CD4-positive, alpha-beta T cell treated with Interleukin-1 beta for 1 hour (primary cell): Measurements from ENCODE around the gene RASAL2.
"Not testable (repeated sequence)": the region's sequence is repeated elsewhere in the genome, so short reads cannot be mapped to it uniquely, and the experiment has no call there.

Experiments used
- DNase-seq, 2 donors: peaks; one replicate each; pipeline ENCODE4 v3.0.0-alpha.2; 2020 to 2022

The RASAL2 gene

DNA sequence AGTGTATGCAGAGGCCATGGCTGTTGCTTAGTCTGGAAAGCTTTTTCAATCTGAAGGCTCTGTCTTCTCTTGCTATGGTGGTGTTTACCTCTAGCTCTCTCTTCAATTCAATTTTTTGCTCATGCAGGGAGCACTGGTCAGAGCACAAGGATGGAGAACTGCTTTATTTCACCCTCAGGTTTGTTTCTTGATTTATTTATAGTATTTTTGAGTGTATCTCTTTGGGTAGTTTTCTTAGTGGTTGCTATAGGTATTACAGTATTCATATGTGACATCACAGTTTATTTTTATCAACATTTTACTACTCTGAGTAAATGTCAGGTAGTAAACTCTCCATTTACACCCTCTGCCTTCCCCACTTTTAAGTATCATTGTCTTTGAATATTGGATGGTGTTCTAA, 147.9 kb downstream of the RASAL2 start:
- no peak for DNase-seq

GRCh38 chr1:178243119-178243518, 149.2 kb downstream of the RASAL2 start:
- no peak for DNase-seq

- DNase-seq: no peak
These were observed 150.0 kb downstream of the RASAL2 start for GRCh38 chr1:178243890-178244289.

DNA sequence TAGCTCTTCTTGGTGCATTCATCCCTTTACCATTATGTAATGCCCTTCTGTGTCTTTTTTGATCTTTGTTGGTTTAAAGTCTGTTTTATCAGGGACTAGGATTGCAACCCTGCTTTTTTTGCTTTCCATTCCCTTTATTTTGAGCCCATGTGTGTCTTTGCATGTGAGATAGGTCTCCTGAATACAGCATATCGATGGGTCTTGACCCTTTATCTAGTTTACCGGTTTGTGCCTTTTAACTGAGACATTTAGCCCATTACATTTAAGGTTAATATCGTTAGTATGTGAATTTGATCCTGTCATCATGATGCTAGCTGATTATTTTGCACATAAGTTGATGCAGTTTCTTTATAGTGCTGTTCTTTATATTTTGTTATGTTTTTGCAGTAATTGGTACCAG, 154.4 kb downstream of the RASAL2 start:
- not testable (repeated sequence) for DNase-seq

- DNase-seq: not testable (repeated sequence)
These were observed 159.7 kb downstream of the RASAL2 start for GRCh38 chr1:178253581-178253980.

GRCh38 chr1:178254433-178254832, 160.5 kb downstream of the RASAL2 start:
- no peak for DNase-seq

GRCh38 chr1:178258536-178258935, 164.6 kb downstream of the RASAL2 start:
- DNase-seq: no peak

DNA sequence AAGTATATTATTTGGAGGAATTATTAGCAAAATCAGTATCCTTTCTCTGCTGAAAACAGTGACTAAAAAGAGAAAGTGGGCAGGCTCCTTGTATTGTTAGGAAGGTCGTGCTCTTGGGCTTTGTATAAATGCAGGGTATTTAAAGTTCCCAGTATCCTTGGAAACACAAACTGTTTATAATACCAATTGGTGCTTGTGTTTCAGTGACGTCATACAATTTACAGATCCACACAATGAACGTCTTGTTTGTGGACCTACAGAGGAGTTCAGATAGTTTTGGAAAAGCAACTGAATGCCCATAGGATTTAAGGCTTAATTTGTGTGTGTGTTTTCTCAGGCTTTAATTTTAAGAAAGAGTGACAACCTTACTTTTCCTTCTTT, 168.2 kb downstream of the RASAL2 start:
- DNase-seq: no peak

- DNase-seq: no peak
These were observed 169.4 kb downstream of the RASAL2 start for GRCh38 chr1:178263341-178263740.

DNA sequence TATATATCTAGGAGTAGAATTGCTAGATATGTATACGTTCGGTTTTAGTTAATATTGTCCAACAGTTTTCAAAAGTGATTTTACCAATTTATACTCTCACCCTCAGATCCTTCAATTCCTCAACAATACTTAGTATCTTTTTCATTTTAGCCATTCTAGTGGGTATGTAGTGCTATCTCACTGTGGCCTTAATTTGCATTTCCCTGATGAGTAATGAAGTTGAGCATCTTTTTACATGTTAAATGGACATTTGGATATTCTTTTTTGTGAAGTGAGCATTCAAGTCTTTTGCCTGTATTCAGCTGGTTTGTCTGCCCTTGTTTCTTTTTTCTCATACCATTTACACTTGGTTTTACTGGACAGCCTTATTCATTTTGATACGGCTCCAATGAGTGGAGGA, 172.2 kb downstream of the RASAL2 start:
- no peak for DNase-seq

DNA sequence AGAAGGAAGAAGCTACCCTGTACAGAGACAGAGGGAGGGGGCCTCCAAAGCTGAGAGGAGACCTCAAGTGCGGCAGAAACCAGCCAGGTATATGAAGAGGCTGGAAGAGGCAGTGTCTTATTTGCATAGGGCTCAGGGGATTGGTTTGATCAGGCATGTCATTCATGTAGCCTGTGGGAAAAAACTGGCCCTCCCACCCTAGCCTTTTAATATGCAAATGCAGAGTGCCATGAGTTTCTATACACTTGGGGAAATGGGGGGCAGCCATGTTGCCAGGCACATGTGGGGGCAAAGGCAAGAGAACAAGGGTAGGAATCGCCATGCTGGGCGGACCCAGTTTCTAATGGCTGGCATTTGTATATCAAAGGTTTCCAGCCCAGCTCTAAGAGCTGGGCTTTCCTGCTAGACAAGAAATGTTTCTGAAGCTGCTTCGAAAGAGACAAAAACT, 172.7 kb downstream of the RASAL2 start:
- no peak for DNase-seq

DNA sequence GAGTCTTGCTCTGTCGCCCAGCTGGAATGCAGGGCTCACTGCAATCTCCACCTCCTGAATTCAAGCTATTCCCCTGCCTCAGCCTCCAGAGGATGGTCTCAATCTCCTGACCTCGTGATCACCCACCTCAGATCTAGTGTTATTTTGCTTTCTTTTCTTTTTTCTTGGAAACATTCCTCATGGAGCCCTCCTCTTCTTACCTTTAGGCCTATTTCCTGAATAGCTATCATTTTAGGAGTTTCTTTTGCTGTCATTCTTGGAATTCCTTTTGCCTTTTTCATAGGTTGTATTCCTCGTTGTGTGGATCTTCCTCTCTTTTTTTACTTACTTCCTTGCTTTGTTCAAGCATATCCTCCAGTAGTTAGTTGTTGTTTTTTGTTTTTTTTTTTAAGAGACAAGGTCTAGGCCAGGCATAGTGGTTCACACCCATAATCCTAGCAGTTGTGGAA, 173.8 kb downstream of the RASAL2 start:
- DNase-seq: no peak

- DNase-seq: no peak
These were observed 177.6 kb downstream of the RASAL2 start for GRCh38 chr1:178271471-178271870.

- no peak for DNase-seq
These were observed 180.0 kb downstream of the RASAL2 start for GRCh38 chr1:178273707-178274410.

- no peak for DNase-seq
These were observed 181.1 kb downstream of the RASAL2 start for GRCh38 chr1:178275049-178275448.

DNA sequence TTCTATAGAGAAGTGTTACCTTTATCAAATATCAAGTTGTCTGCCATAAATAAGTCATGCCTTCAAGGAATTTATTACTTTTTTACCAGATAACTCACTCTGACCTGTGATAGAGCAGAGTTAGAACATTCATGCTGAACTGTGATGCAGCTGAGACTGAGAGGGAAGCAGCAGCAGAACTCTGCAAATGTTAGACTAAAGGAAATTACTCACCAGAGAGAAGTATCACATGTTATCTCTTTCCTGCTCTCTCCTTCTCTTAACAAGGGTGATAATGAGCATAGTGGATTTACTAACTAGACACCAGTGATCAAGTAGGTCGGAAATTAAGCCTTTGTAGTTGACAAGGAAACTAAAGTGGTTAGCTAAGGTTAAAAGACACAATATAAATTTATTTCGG, 181.6 kb downstream of the RASAL2 start:
- DNase-seq: no peak

DNA sequence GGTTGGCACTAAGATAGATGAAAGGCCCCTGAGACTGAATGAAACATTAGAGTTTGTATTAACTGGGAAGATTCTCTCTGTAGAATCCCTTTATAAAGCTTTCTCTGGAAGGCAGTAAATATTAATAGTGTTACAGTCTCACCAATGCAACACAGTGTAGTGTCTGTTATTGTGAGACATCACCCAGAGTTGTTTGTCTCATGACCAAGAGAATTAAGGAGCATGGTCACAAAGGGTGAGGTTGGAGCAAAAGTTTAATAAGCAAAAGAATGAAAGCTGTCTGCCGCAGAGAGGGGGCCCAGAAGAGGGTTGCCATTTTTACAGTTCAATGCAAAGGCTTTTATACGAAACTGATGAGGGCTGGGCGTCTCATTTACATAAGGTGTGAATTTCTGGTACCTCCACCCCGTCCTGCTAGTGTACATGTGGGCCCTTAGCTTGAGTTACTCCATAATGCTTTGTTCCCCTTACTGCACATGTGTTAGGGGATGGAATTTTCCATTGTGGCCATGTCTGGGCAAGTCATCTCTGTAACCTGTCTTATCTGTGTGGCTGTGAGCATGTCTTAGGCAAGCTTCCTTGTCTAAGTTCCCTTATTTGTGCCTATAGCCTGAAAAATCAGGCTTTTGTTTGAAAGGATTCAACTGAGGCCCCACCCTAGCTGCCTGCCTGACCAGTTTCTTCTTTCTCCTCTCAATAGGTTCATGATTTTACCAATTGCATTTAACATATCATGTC, 184.1 kb downstream of the RASAL2 start:
- peak in 1 of 2 donors; percentile 2 for DNase-seq

DNA sequence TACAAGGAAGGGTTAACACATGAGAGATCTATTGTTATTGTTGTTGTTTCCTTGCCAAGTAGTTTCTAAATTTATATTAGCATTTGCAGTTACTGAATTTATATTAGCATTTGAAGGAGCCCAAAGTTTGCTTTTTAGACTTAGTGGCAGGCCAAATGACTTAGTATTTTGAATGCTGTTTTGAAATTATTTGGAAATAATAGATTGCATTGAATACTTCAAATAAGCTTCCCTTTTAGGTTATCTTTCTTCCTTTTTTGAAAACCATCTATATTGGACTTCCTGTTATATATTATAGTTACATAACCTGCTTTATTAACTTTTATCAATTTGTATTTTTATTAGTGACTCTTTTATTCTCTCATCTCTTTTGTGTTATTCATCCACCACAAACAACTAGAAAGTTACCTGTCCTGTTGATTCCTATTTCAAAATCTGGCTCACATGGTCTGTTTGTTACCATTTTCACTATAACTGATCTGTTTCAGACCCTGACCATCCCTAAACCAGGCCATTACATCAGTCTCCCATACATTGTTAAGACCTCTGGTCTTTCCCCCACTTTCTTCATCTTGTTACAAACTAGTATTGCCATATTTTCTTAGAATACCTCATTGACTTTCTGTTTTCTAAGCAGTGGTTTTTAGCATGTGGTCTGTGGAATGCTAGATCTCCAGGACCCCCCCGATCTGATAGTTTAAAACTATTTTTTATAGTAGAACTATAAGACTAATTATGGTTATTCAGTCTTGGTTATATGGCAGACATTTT, 185.2 kb downstream of the RASAL2 start:
- DNase-seq: no peak

DNA sequence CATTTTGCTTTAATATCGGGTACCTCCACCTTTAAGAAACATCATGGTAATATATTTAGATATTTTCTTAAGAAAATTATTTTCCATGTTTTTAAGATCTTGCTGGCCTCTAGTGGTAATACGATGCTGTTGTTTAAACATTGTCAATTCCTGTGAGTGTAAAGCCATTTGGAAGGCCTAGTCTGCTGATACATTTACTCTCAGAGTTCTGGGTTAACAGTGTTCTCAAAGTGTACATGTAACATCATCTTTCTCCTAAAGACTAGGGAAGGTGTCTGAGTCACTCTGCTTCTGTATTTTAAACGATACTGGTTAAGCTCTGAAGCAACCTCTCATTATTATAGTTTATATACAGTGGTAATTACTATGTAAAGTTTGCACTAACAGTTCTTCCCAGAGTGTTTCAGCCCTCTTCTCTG, 189.1 kb downstream of the RASAL2 start:
- DNase-seq: no peak

DNA sequence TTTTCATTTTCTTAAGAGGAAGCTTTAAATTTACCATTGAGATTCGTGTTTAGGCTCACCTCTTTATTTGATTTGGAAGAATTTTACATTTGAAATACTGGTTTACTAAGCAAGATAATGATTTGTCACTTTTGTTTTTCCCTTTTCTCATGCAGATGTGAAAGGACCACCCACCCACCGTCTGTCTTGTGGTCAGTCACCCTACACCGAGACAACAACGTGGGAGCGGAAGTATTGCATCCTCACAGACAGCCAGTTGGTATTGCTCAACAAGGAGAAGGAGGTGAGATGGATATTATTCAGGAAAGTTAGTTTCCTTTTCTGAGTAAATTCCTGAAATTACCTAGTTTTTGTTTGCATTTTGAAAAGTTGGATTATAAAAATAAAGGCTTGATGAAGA, 189.5 kb downstream of the RASAL2 start:
- DNase-seq: no peak

- DNase-seq: no peak
These were observed 190.2 kb downstream of the RASAL2 start for GRCh38 chr1:178284058-178284457.

GRCh38 chr1:178291166-178291565, 197.3 kb downstream of the RASAL2 start:
- no peak for DNase-seq

GRCh38 chr1:178294654-178295053, 200.8 kb downstream of the RASAL2 start:
- DNase-seq: no peak

- DNase-seq: no peak
These were observed 206.4 kb downstream of the RASAL2 start for GRCh38 chr1:178300352-178300699.
